A549 (cell line): Measurements from ENCODE around the gene SRSF5.

Source experiments
- BHLHE40 ChIP-seq: IDR thresholded peaks from 2 replicates; pipeline ENCODE4 v1.6.1; 2012; ENCODE audit warnings: low read depth, low read length, inconsistent platforms
- FOSB ChIP-seq: fragments of 250-450 bp; sonication (Bioruptor Pico); IDR thresholded peaks from 2 replicates; pipeline ENCODE4 v1.5.0; 2020; ENCODE audit warnings: mild to moderate bottlenecking, moderate library complexity
- MYC ChIP-seq: IDR thresholded peaks from 2 replicates; pipeline ENCODE4 v1.6.1; 2012; ENCODE audit warnings: mild to moderate bottlenecking, inconsistent platforms, low read length, improper control_type of control experiment, borderline replicate concordance
- RAD21 ChIP-seq, 2 experiments: fragments of >200 bp in 1 of 2; sonication (Bioruptor Twin) in 1 of 2; formaldehyde crosslinking in 1 of 2; IDR thresholded peaks in 1 of 2; conservative IDR thresholded peaks in 1 of 2; 2 replicates in 1 of 2; 3 replicates in 1 of 2; pipeline ENCODE4 v1.6.1; 2012 to 2018; ENCODE audit warnings: inconsistent platforms in 1 of 2
- RCOR1 ChIP-seq: fragments of 150-350 bp; IDR thresholded peaks from 2 replicates; pipeline ENCODE4 v1.6.1; 2014; ENCODE audit warnings: antibody characterized with exemption, low read length, low read depth
- RNF2 ChIP-seq: fragments of 200-600 bp; sonication (generic); IDR thresholded peaks from 2 replicates; pipeline ENCODE4 v1.6.1; 2016; ENCODE audit warnings: low read depth, mild to moderate bottlenecking, antibody characterized with exemption, moderate library complexity, borderline replicate concordance
- ZSCAN20 ChIP-seq: fragments of 250-450 bp; sonication (Bioruptor Pico); IDR thresholded peaks from 2 replicates; pipeline ENCODE4 v1.8.0; 2022; ENCODE audit warnings: mild to moderate bottlenecking, moderate library complexity
- TF ChIP-seq, protein P1 (sequence below): fragments of >200 bp; sonication (Bioruptor Twin); formaldehyde crosslinking; IDR thresholded peaks from 3 replicates; pipeline ENCODE4 v1.5.1; 2016
- TF ChIP-seq, protein P2 (sequence below): fragments of 150-350 bp; IDR thresholded peaks from 2 replicates; pipeline ENCODE4 v1.6.1; 2014; ENCODE audit warnings: low read depth, mild to moderate bottlenecking, low read length
- TF ChIP-seq, protein P3 (sequence below): IDR thresholded peaks from 2 replicates; pipeline ENCODE4 v1.6.1; 2012; ENCODE audit warnings: low read depth, borderline replicate concordance
- TF ChIP-seq, protein P4 (sequence below): fragments of 200-600 bp; sonication (generic); IDR thresholded peaks from 2 replicates; pipeline ENCODE4 v1.6.1; 2016; ENCODE audit warnings: antibody characterized with exemption, mild to moderate bottlenecking, moderate library complexity

DNA sequence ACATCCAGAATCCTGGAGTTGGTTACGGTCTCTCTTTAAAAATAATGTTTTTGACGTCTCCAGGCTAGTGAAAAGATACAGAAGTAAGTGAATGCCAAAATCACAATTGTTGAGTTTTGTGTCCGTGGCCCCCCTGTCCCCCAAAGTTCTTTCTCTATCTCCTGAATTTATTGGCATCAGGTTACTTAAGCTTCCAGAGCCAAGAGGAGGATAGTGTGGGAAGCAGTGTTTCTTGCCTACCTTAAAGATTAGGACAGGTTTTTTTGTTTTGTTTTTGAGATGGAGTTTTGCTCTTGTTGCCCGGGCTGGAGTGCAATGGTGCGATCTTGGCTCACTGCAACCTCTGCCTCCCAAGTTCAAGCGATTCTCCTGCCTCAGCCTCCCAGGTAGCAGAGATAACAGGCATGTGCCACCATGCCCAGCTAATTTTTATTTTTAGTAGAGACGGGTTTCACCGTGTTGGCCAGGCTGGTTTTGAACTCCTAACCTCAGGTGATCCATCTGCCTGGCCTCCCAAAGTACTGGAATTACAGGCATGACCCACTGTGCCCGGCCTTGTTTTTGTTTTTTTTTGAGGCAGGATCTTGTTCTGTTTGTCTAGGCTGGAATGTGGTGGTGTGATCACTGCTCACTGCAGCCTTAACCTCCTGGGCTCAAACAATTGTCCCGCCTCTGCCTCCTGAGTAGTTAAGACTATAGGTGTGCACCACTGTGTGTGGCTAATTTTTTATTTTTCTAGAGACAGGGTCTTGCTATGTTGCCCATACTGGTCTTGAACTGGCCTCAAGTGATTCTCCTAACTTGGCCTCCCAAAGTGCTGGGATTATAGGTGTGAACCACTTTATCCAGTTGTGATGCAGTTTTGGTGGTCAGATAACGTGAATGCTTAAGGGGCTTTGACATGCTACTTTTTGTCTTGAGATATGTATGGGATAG is 5.4 kb downstream of the SRSF5 start:
- TF ChIP-seq RNF2 = no peak
- TF ChIP-seq, protein P1, sequence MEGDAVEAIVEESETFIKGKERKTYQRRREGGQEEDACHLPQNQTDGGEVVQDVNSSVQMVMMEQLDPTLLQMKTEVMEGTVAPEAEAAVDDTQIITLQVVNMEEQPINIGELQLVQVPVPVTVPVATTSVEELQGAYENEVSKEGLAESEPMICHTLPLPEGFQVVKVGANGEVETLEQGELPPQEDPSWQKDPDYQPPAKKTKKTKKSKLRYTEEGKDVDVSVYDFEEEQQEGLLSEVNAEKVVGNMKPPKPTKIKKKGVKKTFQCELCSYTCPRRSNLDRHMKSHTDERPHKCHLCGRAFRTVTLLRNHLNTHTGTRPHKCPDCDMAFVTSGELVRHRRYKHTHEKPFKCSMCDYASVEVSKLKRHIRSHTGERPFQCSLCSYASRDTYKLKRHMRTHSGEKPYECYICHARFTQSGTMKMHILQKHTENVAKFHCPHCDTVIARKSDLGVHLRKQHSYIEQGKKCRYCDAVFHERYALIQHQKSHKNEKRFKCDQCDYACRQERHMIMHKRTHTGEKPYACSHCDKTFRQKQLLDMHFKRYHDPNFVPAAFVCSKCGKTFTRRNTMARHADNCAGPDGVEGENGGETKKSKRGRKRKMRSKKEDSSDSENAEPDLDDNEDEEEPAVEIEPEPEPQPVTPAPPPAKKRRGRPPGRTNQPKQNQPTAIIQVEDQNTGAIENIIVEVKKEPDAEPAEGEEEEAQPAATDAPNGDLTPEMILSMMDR = no peak
- TF ChIP-seq RCOR1 = no peak
- TF ChIP-seq ZSCAN20 = no peak
- no peak for TF ChIP-seq BHLHE40
- TF ChIP-seq, protein P2, sequence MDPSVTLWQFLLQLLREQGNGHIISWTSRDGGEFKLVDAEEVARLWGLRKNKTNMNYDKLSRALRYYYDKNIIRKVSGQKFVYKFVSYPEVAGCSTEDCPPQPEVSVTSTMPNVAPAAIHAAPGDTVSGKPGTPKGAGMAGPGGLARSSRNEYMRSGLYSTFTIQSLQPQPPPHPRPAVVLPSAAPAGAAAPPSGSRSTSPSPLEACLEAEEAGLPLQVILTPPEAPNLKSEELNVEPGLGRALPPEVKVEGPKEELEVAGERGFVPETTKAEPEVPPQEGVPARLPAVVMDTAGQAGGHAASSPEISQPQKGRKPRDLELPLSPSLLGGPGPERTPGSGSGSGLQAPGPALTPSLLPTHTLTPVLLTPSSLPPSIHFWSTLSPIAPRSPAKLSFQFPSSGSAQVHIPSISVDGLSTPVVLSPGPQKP = no peak
- TF ChIP-seq, protein P3, sequence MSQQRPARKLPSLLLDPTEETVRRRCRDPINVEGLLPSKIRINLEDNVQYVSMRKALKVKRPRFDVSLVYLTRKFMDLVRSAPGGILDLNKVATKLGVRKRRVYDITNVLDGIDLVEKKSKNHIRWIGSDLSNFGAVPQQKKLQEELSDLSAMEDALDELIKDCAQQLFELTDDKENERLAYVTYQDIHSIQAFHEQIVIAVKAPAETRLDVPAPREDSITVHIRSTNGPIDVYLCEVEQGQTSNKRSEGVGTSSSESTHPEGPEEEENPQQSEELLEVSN = no peak
- TF ChIP-seq MYC = no peak
- TF ChIP-seq FOSB = no peak
- TF ChIP-seq RAD21 (conservative IDR thresholded peaks at IDR 0.05 in 1 of 2, IDR thresholded peaks at IDR 0.05 in 1 of 2) = no peak
- TF ChIP-seq, protein P4, sequence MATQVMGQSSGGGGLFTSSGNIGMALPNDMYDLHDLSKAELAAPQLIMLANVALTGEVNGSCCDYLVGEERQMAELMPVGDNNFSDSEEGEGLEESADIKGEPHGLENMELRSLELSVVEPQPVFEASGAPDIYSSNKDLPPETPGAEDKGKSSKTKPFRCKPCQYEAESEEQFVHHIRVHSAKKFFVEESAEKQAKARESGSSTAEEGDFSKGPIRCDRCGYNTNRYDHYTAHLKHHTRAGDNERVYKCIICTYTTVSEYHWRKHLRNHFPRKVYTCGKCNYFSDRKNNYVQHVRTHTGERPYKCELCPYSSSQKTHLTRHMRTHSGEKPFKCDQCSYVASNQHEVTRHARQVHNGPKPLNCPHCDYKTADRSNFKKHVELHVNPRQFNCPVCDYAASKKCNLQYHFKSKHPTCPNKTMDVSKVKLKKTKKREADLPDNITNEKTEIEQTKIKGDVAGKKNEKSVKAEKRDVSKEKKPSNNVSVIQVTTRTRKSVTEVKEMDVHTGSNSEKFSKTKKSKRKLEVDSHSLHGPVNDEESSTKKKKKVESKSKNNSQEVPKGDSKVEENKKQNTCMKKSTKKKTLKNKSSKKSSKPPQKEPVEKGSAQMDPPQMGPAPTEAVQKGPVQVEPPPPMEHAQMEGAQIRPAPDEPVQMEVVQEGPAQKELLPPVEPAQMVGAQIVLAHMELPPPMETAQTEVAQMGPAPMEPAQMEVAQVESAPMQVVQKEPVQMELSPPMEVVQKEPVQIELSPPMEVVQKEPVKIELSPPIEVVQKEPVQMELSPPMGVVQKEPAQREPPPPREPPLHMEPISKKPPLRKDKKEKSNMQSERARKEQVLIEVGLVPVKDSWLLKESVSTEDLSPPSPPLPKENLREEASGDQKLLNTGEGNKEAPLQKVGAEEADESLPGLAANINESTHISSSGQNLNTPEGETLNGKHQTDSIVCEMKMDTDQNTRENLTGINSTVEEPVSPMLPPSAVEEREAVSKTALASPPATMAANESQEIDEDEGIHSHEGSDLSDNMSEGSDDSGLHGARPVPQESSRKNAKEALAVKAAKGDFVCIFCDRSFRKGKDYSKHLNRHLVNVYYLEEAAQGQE = peak; percentile 26; the same call in 1 of the 2 replicates
